ENCODE results near the gene PKDCC.

GRCh38 chr2:42079737-42080287, 32.0 kb downstream of the PKDCC start:
- TF ChIP-seq CHD2 (IDR thresholded peaks at IDR 0.05; ENCODE audit: low read length) (no peak), RAD21 (IDR thresholded peaks at IDR 0.05 in 1 of 2, conservative IDR thresholded peaks at IDR 0.05 in 1 of 2; ENCODE audit: low read depth in 2 of 2, low read length in 2 of 2) (no peak), BCL11A (IDR thresholded peaks at IDR 0.05; ENCODE audit: low read depth in 2 of 2, low read length in 2 of 2) (no peak), SRF (IDR thresholded peaks at IDR 0.05; ENCODE audit: low read depth, low read length) (no peak), TAF1 (IDR thresholded peaks at IDR 0.05; ENCODE audit: low read depth, low read length) (no peak), MAFK (IDR thresholded peaks at IDR 0.05; ENCODE audit: low read depth, low read length) (no peak), EZH2 (IDR thresholded peaks at IDR 0.05; ENCODE audit: low read depth, low read length, severe bottlenecking) (no peak), POLR2AphosphoS5 (IDR thresholded peaks at IDR 0.05; ENCODE audit: low read depth, low read length) (no peak), POU5F1 (IDR thresholded peaks at IDR 0.05; ENCODE audit: low read depth, low read length) (no peak), CTCF (IDR thresholded peaks at IDR 0.05; ENCODE audit: control extremely low read depth in 1 of 3, insufficient read depth in 1 of 3, low read depth in 1 of 3, low read length in 3 of 3) (no peak), YY1 (IDR thresholded peaks at IDR 0.05; ENCODE audit: low read depth, low read length) (no peak), HDAC6 (IDR thresholded peaks at IDR 0.05; ENCODE audit: low read depth, low read length) (no peak)
